Chondrocyte (in vitro differentiated cells): ENCODE measurements around the gene CCNL1. TPM values are rescaled to one million over a fixed set of nuclear protein-coding genes. Genes with fewer than 3 reads are reported as not detected.
"Not testable (repeated sequence)": the region's sequence is repeated elsewhere in the genome, so short reads cannot be mapped to it uniquely, and the experiment has no call there.

Experiments used
- DNase-seq: peaks from one replicate; pipeline ENCODE4 v3.0.0; 2021; ENCODE audit warnings: mixed read lengths, low spot score
- H3K27ac Mint-ChIP-seq: one replicate; pipeline ENCODE4 v1.8.0; 2021; ENCODE audit warnings: mild to moderate bottlenecking, moderate library complexity, mixed read lengths; ENCODE audit not compliant: unreplicated experiment
- H3K27me3 Mint-ChIP-seq: 2 replicates; pipeline ENCODE4 v1.8.0; 2021; ENCODE audit warnings: low read depth, mixed read lengths
- H3K36me3 Mint-ChIP-seq: 2 replicates; pipeline ENCODE4 v1.8.0; 2021; ENCODE audit warnings: low read depth, mixed read lengths
- H3K4me1 Mint-ChIP-seq: 2 replicates; pipeline ENCODE4 v1.8.0; 2021; ENCODE audit warnings: low read depth, mild to moderate bottlenecking, mixed read lengths
- H3K4me3 Mint-ChIP-seq: one replicate; pipeline ENCODE4 v1.8.0; 2021; ENCODE audit warnings: mild to moderate bottlenecking, moderate library complexity, mixed read lengths; ENCODE audit not compliant: unreplicated experiment
- H3K9me3 Mint-ChIP-seq: 2 replicates; pipeline ENCODE4 v1.8.0; 2021; ENCODE audit warnings: low read depth, mixed read lengths
- CTCF ChIP-seq: fragments of 200-600 bp; sonication (generic); IDR thresholded peaks from 2 replicates; pipeline ENCODE4 v1.5.0; 2021; ENCODE audit warnings: antibody characterized with exemption, mild to moderate bottlenecking, moderate library complexity
- total RNA-seq: library from RNA; stranded (reverse); gene quantifications from 3 replicates; pipeline ENCODE4 v1.2.1, GENCODE V29; 2021

The CCNL1 gene
- total RNA-seq, 1 donor from 2014 or later, result 63.9 TPM

GRCh38 chr3:157167371-157168042 is 7.6 kb upstream of the CCNL1 start:
- DNase-seq, result no peak
- no peak for TF ChIP-seq CTCF
- H3K4me1 Mint-ChIP-seq, result no peaks in the 10 kb centered on the region
- no peak overlapping the region for H3K4me3 Mint-ChIP-seq
- H3K27ac Mint-ChIP-seq, result no peak overlapping the region
- H3K9me3 Mint-ChIP-seq, result no peaks in the 10 kb centered on the region
- peaks cover 1% of the 10 kb centered on the region for H3K36me3 Mint-ChIP-seq
- H3K27me3 Mint-ChIP-seq, result no peaks in the 10 kb centered on the region

- Mint-ChIP-seq H3K27me3 (no peaks in the 10 kb centered on the region), H3K36me3 (peaks cover 1% of the 10 kb centered on the region), H3K4me3 (no peak overlapping the region), H3K27ac (no peak overlapping the region), H3K9me3 (no peaks in the 10 kb centered on the region), H3K4me1 (no peaks in the 10 kb centered on the region)
- TF ChIP-seq CTCF, result no peak
- DNase-seq, result no peak
Observed at GRCh38 chr3:157166561-157166960, 6.6 kb upstream of the CCNL1 start.

- H3K27ac Mint-ChIP-seq, result no peak overlapping the region
- H3K9me3 Mint-ChIP-seq, result no peaks in the 10 kb centered on the region
- no peak overlapping the region for H3K4me3 Mint-ChIP-seq
- H3K36me3 Mint-ChIP-seq, result peaks cover 1% of the 10 kb centered on the region
- H3K27me3 Mint-ChIP-seq, result no peaks in the 10 kb centered on the region
- TF ChIP-seq CTCF, result no peak
- H3K4me1 Mint-ChIP-seq, result peaks cover 3% of the 10 kb centered on the region
- no peak for DNase-seq
Observed at GRCh38 chr3:157166115-157166514, 6.2 kb upstream of the CCNL1 start.

GRCh38 chr3:157163217-157163953 is 3.4 kb upstream of the CCNL1 start:
- no peak overlapping the region for H3K4me3 Mint-ChIP-seq
- H3K27ac Mint-ChIP-seq, result no peak overlapping the region
- DNase-seq, result no peak
- TF ChIP-seq CTCF, result no peak
- H3K9me3 Mint-ChIP-seq, result no peaks in the 10 kb centered on the region
- H3K36me3 Mint-ChIP-seq, result peaks cover 7% of the 10 kb centered on the region
- H3K27me3 Mint-ChIP-seq, result no peaks in the 10 kb centered on the region
- H3K4me1 Mint-ChIP-seq, result peaks cover 16% of the 10 kb centered on the region

- not testable (repeated sequence) for H3K4me3 Mint-ChIP-seq
Observed at GRCh38 chr3:157162620-157163019, 2.7 kb upstream of the CCNL1 start.

More at GRCh38 chr3:157162620-157163019, 2.7 kb upstream of the CCNL1 start:
- H3K27ac Mint-ChIP-seq, H3K27me3 Mint-ChIP-seq, H3K9me3 Mint-ChIP-seq, DNase-seq: not testable (repeated sequence)
- Mint-ChIP-seq H3K36me3 (peaks cover 15% of the 10 kb centered on the region), H3K4me1 (peaks cover 23% of the 10 kb centered on the region)
- peak; percentile 32 for TF ChIP-seq CTCF
